ENCODE results near the gene CBX6.

CBX6 gene

GRCh38 chr22:38834991-38835390, 37.0 kb downstream of the CBX6 start:
- DNase-seq = no peak

GRCh38 chr22:38834215-38834953, 37.6 kb downstream of the CBX6 start:
- DNase-seq = no peak

GRCh38 chr22:38833061-38833460, 39.0 kb downstream of the CBX6 start:
- no peak for DNase-seq

GRCh38 chr22:38832005-38832978, 39.7 kb downstream of the CBX6 start:
- DNase-seq = no peak

- DNase-seq = no peak
Observed at GRCh38 chr22:38831166-38831945, 40.7 kb downstream of the CBX6 start.

GRCh38 chr22:38830845-38831108, 41.2 kb downstream of the CBX6 start:
- no peak for DNase-seq

- no peak for DNase-seq
Observed at GRCh38 chr22:38830026-38830844, 41.8 kb downstream of the CBX6 start.

GRCh38 chr22:38829485-38829884, 42.5 kb downstream of the CBX6 start:
- no peak for DNase-seq

GRCh38 chr22:38828616-38829205, 43.3 kb downstream of the CBX6 start:
- DNase-seq = no peak

GRCh38 chr22:38828191-38828590, 43.8 kb downstream of the CBX6 start:
- DNase-seq = no peak

- no peak for DNase-seq
Observed at GRCh38 chr22:38827510-38827909, 44.5 kb downstream of the CBX6 start.

GRCh38 chr22:38826801-38827200, 45.2 kb downstream of the CBX6 start:
- DNase-seq = no peak

- DNase-seq = no peak
Observed at GRCh38 chr22:38826386-38826785, 45.6 kb downstream of the CBX6 start.

GRCh38 chr22:38824585-38824984, 47.4 kb downstream of the CBX6 start:
- no peak for DNase-seq

- DNase-seq = no peak
Observed at GRCh38 chr22:38823637-38824036, 48.4 kb downstream of the CBX6 start.

GRCh38 chr22:38823076-38823475, 48.9 kb downstream of the CBX6 start:
- no peak for DNase-seq

GRCh38 chr22:38820020-38820419, 52.0 kb downstream of the CBX6 start:
- DNase-seq = no peak

GRCh38 chr22:38819387-38819940, 52.6 kb downstream of the CBX6 start:
- no peak for DNase-seq

GRCh38 chr22:38817196-38817595, 54.8 kb downstream of the CBX6 start:
- no peak for DNase-seq

- DNase-seq = no peak
Observed at GRCh38 chr22:38815842-38816241, 56.2 kb downstream of the CBX6 start.

Data from NCI-H2107 (cell line).